NCI-H82 (cell line): Measurements from ENCODE around the gene VSTM2B.
"Not testable (repeated sequence)": the region's sequence is repeated elsewhere in the genome, so short reads cannot be mapped to it uniquely, and the experiment has no call there.

Experiments used
- DNase-seq: peaks from one replicate; lab custom pipeline; 2025; lab: John Stamatoyannopoulos, UW

The VSTM2B gene

DNA sequence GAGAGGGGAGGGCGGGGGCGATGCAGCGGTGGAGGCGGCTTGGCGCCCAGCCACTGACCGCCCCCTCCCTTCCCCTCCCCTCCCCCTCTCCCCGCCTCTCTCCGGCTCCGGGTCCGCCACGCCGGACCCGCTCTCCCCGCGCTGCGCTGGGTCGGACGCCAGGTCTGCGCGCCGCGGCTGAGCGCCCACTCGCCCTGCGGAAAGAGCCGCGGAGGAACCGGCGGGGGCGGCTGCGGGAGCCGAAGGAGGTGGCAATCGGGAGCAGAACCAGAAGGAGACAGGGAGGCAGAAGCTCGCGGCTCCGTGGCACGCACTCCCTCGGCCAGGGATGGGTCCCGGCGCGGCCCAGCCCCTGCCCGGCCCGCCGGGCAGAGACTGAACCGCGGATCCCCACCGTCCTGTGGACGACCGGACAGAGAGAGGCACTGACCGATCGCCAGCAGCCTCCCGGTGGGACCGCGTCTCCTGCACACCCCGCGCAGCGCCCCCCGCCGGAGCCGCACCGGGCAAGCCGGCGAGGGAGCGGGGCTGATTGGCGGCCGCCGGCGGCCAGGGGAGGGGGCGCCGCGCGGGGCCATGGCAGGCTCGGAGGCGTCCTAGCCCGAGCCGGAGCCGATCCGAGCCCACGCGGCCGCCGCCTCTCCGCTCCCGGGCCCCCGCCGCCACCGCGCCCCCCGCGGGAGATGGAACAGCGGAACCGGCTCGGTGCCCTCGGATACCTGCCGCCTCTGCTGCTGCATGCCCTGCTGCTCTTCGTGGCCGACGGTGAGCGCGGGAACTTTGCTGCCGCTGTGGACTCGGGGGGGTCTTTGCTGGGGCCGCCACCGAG is at the start of gene VSTM2B:
Gene VSTM2B (plus strand): TSS at position 94 of the 829 bp plus-strand sequence. CDS start 590 bp downstream, at position 684.
- DNase-seq, result no peak

DNA sequence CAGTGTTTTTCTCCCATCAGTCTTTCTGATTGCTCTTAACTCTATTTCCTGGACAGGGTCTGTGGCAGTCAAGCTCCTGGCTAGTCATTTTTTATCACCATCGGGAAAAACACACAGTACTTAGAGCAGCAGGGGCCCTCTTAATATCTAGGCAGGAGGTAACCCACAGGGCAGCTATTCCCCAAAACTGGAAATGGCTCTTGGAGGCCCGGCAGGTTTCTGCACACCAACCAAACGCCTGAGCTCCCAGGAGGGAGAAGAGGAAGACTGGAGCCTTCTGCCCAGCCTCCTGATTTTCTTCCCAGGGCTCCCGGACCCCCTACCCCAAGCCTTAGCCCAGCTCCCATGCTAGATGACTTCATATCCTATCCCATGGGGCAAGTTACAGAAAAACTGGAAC is 49.3 kb upstream of the VSTM2B start:
- DNase-seq, result no peak

DNA sequence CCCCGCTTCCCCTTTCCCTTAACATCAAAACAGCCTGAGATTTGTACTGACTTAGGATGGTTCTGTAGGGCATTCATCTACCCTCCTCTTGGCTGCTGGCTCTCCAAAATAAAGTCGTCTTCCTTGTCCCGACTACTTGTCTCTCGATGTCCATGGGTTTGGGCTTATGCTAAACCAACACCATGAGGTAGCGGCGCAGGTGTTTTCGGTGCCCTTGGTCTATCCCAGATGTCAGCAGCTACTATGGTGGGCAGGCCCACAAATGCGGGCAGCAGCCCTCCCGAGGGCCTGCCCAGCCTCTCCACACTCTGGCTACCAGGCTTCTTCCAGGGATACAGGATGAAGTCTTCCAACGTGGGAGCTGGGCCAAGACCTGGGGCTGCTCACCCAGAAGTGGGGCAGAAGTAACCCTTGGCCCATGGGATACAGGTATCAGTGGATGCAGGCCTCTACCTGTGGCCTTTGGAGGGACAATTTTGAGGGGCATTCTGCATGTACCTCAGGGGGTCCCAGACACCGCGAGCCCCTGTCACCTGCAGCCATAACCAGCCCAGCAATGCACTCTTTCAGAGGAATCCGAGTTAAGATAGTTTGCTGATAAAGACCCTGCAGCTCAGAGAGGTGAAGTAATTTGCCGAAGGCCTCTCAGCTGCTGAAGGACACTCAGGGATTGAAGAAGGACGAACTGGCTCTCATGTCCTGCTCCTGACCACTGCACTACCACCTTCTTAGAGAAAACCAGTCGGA is 47.8 kb upstream of the VSTM2B start:
- no peak for DNase-seq

DNA sequence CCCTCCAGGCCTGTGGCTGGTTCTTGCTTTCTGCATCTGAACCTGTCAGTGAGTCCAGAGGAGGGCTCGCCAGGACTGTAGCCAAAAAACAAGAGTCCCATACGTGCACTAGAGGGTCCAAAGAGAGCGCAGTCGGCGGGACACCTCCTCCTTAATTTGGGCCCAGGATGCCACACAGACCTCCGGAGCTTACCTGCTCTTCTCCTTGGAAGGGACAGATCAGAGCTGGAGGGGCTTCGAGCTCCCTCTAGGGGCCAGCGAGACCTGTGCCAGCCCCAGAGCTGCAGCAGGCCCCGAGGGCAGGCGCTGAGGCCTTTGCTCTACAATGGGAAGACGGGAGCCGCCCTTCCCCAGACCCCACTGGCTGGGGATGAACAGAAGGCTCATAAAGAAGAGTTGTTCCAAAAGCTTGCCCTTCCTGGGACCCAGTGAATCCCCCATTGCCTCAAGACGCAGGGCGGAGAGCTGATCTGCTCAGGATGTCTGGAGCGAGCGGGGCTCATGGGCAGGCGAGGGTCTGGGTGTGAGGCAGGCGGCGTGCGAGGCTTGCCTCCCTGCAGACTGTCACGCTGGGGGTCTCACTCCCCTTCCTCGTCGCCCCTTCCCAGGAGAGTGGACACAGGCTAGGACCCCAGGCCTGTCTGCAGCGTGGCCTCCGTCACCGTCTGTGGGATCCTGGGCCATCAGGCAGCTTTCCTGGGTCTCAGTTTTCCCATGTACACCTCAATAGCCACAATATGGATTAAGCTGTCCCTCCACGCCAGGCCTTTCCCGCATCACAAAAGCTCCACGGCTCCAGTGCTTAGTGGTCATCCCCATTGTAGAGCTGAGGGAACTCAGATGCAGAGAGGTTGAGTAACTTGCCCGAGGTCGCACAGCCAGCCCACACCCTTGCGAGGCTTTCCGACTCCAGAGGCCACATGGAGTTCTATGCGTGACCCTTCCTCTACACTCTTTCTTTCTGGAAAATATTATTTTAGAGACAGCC is 46.9 kb upstream of the VSTM2B start:
- peak; percentile 60 for DNase-seq

DNA sequence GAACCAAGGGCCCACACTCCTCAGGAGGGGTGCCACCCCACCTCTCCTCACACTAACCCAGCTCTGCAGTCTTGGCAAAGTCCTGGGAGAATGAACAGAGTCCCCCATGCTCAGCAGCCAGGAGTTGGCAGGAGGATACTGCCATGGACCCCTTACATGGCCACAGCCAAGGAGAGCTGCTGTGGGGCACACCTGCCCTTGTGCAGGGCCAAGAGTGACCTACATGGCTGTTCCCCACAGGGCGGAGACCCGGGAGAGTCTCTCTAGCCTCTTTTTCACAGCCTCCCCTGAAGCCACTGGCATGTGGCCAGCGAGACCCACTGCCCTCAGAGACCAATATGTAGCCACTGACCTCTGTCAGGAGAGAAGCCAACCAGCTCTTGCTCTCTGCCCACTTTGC is 45.9 kb upstream of the VSTM2B start:
- DNase-seq, result no peak

DNA sequence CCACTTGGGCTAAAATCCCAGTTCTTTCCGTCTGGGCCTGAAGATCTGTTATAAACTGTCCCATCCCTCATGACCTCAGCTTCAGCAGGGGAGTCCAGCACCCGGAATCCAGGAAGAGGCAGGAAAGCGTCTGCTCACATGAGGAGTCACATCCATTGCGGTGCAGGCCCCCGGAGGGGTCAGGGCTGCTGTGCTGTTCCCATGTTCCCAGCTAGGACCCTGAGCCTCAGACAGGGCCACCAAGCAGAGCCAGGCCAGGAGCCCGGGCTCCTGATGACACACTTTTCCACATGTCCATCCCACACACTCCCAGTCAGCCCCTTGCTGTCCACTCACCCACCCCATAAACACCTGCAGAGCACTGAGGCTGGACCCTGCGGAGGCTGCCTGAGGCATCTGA is 45.3 kb upstream of the VSTM2B start:
- DNase-seq, result no peak

DNA sequence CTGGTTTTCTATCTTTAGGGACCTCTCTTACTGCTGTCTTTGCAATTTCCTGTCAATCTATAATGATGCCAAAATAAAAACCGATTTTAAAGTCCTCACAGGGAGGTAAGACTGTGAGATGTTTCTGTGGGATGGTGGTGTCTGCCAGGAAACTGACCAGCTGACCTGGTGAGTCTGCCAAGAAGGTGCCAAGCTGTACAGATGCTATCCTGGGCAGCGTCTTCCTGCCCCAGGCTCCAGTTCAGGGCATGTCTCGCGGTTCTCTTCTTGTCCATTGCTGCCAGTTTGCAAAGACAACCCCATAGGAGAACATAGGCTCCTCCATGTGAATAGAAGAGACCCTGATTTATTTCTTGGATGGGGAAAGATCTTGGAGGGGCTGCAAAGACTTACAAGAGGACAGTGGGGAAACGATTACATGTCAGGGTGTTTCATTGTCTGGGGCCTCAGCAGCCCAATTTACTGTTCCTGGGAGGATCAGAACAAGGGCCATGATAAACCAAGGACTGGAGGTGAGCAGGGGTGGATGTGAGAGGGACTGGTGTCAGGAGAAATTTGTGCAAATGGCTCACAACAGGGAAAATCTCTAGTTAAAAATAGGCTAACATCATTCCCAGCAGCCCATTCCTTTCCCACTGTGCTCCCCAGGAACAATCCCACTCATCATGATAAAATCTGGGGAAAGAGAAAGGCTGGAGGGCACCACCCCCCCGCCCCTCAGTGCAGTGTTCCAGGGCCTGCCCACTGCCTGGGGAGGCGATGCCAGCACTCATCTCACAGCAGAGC is 42.7 kb upstream of the VSTM2B start:
- no peak for DNase-seq

DNA sequence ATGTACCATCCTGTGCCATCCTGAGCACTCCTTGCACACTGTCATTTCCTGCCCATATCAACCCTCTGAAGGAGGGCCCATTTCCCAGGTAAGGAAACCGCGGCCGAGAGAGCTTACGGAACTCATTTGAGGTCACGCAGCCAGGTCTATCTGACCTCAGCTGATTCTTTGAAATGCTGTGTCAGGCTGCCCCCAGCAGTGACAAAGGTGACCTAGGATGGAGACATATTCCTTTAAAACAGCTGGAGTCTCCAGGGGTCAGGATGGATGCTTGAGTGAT is 42.2 kb upstream of the VSTM2B start:
- no peak for DNase-seq

DNA sequence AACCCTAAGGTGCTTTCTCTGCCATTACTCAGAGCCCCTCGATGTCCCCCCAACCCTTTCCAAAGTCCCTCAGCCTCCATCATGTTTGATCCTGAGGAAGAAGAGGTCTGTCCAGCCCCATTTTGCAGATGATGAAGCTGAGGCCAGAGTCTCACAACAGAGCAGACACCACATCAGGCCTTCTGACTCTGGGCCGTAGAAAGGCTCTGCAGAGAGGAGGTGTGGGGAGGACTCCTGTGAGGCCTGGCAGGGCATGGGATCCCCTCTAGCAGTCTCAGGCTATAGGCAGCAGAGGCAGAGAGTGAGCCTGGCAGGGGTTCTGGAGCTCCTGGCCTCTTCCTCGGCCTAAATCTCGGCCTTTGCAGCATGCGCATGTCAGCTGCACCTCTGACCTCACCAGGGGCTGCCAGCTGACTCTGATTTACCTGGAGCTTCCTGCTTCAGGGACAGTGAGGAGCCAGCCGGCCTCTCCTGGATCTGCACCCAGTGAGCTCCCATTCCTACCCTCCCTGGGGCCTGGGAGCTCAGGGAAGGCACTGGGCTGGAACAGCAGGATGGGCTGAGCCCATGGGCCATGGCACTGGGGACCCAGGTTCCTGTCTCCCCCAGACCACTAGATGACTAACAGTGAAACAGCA is 41.7 kb upstream of the VSTM2B start:
- no peak for DNase-seq

DNA sequence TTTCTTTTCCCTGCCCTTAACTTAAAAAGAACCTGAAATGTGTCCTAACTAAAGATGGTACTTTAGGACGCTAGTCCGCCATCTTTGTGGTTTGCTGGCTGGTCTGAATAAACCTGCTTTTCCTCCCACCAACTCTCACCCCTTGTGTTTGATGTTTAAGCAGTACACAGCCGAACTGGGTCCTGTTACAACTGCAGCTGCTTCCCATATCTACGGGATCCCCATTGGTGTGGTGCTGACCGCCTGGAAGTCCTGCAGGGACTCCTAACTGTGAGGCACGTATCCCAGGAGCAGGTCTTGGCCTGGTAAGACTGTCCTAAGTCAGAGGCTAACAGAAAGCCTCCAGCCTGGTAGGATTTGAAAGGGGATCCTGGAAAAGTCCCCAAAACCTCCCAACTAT is 40.9 kb upstream of the VSTM2B start:
- DNase-seq, result no peak

DNA sequence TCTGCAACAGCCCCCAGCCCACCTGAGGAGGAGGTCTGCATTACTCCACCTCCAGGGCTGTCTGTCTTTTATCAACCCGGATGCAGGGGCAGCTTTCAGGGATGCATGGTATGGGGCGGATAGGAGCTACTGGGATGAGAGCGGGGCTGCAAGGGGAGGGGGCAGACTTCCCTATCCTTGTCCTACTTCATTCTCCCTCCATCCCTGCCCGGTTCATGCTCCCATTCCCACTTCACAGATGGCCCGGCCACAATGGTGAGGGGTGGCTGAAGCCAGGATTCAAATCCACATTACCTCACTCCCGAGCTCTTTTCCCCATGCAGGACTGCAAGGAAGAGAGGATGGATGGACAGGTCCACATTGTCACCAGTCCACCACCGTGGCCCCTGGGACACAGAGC is 40.5 kb upstream of the VSTM2B start:
- DNase-seq, result no peak

DNA sequence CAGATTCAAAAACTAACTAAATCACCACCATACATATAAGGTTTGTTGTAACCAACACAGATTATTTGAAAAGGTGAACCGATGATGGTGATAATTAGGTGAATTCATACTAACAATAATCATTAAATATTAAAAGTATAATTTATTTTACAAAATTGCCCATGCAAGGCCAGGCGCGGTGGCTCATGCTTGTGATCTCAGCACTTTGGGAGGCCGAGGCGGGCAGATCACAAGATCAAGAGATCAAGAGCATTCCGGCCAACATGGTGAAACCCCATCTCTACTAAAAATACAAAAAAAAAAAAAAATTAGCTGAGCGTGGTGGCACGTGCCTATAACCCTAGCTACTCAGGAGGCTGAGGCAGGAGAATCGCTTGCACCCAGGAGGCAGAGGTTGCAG is 38.8 kb upstream of the VSTM2B start:
- DNase-seq, result not testable (repeated sequence)

DNA sequence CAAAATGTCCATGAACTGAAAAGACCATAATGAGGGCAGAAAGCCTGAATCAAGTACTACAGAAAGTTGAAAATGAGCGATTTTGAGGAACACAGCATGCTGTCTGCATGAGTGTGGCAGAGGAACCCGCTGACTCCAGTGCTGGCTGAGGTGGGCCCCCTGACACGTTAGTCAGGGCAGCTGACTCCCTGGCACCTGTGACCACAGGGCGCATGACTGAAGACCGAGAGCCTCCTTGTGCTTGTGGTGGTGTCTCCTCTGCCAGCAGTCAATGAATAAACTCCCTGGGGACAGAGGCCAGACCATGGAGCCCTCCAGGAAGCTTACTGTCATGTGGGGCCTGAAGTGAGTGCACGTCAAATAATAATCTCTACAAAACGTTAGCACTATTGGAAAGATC is 38.4 kb upstream of the VSTM2B start:
- DNase-seq, result no peak

DNA sequence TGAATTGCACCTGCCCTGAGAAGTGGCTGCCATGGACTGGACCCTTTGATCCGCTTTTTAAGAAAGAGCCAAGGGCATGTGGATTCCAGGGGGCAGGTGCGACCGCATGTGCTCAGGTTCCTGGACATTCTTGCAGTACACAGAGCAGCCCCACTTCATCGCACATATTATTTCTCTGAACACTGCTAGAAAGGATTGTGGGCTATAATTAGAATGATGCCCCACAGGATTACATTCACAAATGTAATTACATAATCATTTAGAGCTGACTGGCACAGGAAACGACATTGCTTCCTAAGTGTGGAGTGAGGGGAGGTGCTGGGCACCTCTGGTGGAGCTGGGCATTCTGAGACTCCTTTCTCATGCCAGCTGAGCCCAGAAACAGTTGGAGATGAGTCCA is 37.5 kb upstream of the VSTM2B start:
- DNase-seq, result no peak

DNA sequence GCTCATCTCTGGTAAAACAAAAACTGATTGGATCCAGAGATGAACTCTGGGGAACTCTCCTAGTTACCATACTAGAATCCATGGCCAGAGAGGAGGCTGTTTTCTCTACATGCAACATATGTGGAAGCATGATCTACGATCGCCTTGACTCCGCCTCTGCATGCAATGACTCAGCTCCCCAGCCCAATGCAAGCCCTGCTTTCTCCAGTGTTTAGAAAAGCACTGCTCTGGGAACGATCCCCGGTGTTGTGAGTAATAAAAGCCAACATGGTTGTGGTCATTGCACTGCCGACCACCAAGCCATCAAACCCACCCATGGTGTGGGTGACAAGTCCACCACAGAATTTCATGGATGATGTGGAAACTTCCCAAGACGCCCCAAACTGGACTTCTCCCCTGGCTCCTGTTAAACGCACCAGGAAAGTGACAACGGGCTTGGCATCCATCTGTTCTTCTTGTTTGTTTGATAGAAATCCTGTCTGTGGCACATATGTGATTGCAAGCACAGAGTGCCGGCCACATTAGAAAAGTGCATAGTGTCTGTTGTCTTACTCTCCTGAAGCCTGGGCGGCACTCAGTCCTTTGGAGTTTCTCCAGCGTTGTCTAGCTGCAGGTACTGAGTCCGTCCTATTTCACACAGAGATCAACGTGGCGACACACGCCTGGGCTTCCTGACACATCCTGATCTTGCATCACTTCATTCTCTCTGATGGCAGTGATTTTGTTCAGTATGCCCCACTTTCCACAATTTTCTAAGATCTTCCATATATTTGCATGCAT is 36.4 kb upstream of the VSTM2B start:
- no peak for DNase-seq

DNA sequence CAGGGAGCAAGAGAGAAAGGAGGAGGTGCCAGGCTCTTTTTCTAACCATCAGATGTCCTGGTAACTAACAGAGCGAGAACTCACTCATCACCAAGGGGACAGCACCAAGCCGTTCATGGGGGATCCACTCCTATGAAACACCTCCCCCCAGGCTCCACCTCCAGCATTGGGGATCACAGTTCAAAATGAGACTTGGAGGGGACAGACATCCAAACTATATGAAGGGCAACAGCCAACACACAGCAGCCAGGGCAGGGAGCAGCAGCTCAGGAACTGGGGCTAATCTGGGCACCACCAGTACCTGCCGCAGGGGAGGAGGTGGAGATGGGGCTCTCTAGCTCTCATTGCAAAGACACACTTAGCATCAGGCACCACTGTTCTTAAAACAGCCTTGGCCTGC is 34.3 kb upstream of the VSTM2B start:
- no peak for DNase-seq

DNA sequence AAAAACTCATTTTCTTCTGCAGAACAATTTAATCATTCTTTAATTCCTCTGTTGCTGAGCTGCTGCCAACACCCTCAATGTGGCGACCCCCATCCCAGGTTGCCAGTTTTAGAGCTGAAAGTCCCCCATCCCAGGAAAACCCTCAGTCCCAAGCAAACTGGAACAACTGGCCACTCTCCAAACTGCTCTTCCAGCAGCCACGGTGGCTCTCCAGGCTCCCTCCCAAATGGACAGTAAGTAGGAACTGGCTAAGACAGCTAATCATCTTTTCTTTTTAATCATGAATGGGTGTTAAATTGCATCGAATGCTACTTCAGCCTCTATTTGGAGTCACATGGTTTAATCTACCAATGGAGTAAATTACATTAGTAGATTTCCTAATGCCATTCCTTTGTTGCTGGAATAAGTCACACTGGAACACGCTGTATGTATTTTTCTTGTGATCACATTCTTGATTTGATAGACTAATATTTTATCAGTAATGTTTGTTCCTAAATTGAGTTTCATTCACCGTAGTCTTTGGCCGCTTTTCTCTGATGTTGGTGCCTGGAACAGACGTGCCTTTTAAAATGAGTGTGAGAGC is 33.7 kb upstream of the VSTM2B start:
- DNase-seq, result peak; percentile 6

DNA sequence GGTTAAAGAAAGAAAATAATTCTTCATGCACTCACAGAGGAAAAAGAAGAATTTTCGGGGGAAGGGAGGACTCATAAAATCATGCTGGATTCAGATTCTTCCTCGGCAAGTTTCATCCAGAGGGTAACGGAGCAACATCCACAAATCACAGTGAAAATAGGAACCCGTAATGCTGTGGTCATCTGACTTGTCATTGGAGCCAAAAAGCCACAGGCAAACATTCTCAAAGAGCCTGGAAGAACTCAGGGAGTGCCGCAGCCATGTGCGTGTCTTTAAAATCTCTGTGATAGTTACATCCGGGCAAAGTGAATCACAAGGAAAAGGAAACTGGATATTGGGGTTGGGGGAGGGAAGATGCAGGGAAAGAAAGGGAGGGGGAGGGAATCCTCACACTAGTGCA is 33.0 kb upstream of the VSTM2B start:
- DNase-seq, result no peak

DNA sequence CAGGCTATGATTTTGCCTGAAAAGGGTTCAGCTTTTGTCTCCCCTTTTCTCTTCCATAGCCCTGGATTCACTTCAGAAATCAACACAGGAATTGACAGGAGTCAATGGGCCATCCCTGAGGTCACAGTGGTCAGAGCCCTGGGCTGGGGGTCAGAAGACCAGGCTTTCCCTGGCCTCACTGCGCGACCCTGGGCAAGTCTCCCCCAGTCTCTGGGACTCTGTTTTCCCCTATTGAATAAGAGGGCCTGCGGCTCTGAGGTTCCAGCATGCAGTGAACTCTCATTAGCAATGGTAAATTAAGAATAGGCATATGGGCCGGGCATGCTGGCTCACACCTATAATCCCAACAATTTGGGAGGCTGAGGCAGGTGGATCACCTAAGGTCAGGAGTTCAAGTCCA is 30.7 kb upstream of the VSTM2B start:
- DNase-seq, result no peak

DNA sequence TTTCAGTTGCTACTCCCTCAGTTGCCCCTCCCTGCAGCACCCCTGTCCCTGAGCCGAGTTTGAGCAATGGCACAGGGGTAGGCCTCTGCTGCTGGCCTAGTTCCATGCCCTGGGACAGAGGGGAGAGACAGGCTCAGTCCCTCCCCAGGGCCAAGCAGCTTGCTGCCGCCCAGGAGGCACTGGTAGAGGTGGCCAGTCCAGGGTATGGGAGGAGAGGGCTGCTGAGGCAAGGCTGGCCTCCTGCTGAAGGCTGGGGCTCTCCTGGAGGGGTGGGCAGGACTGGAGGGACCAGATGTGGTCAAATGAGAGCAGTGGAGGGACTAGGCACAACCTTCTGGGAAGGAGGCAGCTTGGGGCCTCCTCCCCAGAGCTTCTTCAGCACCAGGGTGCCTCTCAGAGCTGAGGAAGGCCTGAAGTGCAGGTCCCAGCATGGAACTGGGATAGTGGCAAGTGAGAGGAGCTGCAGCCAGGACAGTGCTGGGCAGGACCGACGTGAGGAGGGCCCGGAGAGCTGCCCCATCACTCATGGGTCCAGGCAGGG is 29.8 kb upstream of the VSTM2B start:
- DNase-seq, result no peak
